COLO829 (cell line): ENCODE measurements around the gene AKT3.
"Not testable (repeated sequence)": the region's sequence is repeated elsewhere in the genome, so short reads cannot be mapped to it uniquely, and the experiment has no call there.

Experiments used
- DNase-seq: peaks from one replicate; pipeline ENCODE4 v3.0.0; 2012; ENCODE audit warnings: low spot score

The AKT3 gene

DNA sequence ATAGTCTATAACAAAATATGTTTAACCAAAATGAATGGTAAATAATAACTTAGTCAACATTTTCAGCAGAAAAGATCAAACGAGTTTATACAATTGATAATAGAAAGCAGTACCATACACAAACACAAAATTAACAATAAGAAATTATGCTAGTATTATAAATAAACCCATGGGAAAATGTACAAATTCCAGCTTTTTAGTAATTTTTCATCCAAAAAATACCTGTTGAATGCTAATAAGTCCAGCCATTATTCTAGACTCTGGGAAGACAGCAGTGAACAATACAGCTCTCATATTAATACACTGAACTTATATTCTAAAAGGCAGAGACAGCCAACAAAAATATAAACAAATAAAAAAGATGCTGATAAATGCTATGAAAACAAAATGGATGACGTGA, 66.3 kb downstream of the AKT3 start:
- no peak for DNase-seq

DNA sequence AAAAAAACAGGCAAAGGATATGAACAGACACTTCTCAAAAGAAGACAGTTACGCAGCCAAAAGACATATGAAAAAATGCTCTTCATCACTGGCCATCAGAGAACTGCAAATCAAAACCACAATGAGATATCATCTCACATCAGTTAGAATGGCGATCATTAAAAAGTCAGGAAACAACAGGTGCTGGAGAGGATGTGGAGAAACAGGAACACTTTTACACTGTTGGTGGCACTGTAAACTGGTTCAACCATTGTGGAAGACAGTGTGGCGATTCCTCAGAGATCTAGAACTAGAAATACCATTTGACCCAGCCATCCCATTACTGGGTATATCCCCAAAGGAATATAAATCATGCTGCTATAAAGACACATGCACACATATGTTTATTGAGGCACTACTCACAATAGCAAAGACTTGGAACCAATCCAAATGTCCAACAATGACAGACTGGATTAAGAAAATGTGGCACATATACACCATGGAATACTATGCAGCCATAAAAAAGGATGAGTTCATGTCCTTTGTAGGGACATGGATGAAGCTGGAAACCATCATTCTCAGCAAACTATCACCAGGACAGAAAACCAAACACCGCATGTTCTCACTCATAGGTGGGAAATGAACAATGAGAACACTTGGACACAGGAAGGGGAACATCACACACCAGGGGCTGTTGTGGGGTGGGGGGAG, 77.5 kb downstream of the AKT3 start:
- not testable (repeated sequence) for DNase-seq

DNA sequence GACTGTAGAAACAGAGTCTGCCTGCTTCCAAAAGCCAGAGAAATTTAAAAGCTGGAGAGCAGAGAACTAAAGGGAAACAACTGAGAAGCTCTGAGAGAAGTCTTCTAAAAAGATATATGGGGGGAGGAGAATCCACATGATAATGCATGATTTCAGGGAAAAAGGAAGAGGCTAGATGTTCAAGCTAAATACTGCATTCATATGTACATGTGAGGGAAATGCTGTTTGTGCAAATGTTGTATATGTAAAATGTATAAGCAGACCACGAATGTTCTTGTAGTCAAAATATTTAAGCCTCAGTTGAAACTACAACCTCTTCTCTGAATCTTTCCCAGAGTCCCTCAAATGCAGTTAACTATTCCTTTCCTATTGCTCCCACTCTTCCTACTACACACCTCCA, 79.2 kb downstream of the AKT3 start:
- no peak for DNase-seq

DNA sequence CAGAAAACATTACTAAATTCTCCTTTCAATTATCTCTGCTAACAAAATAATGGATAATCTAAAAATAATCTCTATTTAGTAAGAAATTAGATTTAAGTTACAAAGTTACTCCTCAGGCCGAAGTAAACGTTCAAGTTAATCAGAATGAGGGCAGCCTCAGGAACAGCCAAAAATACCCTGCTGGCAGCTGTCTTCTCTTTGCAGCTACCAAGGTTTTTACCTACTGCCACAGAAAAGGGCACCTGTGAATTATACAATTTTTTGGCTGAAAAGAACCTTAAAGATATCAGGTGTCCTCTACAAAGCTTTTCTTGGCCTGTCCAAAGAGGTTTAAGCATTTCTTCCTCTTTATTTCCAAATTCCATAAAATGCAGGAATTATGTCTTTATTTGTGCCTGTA, 84.4 kb downstream of the AKT3 start:
- DNase-seq, result no peak

DNA sequence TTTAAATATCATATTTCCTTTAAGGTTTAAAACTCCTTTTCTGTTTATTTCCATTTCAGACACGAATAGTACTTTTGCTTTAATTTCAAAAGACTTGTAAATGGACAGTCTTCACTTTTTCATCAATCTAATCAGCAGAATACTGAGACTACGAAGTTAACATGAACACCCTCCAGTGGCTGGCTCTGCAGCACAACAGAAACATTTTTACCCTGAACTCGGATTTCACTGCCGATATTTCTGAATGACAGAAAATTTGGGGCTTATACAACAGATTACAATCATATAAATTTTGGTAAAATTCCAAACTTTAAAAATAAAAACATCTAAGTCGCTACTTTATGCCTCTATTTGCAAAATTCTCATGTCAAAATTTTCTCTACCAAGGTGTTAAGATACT, 86.2 kb downstream of the AKT3 start:
- DNase-seq, result no peak

DNA sequence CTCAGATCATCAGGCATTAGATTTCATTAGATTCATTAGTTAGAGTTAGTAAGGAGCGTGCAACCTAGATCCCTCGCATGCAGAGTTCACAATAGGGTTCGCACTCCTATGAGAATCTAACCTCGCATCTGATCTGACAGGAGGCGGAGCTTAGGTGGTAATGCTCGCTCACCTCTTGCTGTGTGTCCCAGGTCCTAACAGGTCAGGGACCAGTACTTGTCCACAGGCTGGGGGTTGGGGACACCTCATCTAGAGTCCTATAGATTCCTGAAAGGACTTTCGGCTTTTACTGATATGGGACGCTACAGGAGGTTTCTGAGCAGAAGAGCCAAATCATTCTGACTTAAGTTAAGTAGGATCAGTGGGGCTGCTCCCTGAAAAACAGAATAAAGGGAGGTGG, 91.4 kb downstream of the AKT3 start:
- DNase-seq, result no peak

DNA sequence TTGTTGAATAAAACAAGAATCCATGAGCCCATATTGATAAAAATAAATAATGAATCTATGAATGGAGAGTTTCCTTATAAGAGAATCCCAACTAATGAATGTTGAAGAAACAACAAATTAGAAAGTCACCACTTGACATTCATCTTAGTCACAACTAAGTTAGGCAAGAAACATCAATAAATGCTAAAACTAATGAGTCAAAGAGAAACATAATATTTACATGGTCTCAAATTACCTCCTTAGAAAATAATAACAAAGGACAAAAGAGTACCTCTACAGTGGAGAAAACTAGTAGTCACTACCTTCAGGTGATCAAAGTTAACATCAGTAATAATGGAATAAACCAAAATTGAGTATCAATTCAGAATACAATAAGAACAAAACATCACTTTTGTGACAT, 93.5 kb downstream of the AKT3 start:
- no peak for DNase-seq

DNA sequence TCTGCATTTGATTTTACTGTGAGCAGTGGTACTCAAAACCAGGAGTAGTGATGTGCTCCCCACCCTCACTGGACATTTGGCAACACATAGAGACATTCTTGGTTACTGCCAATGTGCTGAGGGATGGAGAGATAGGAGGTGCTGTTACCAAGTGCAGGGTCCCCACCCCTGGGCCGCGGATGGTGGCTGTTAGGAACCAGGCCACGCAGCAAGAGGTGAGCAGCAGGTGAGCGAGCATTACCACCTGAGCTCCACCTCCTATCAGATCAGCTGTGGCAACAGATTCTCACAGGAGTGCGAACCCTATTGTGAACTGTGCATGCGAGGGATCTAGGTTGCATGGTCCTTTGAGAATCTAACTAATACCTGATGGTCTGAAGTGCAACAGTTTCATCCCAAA, 95.7 kb downstream of the AKT3 start:
- no peak for DNase-seq

DNA sequence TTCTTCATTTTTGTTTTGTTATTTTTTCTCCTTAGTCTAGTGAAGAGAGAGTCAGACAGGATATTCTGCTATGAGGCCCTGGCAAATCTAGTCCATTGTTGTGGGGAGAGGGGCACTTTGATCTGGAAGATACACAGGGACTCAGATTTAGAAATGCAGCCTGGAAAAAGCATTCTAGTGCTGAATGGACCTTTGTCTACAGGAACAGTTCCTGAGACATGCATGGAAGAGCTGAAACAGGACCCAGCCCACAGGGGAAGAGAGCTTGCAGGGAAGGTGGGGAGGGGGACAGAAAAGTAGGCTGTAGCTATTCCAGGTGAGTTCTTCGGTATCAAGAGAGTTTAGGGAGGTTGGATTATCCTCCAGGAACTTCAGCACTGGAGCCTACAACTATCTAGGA, 98.5 kb downstream of the AKT3 start:
- peak; percentile 38 for DNase-seq

DNA sequence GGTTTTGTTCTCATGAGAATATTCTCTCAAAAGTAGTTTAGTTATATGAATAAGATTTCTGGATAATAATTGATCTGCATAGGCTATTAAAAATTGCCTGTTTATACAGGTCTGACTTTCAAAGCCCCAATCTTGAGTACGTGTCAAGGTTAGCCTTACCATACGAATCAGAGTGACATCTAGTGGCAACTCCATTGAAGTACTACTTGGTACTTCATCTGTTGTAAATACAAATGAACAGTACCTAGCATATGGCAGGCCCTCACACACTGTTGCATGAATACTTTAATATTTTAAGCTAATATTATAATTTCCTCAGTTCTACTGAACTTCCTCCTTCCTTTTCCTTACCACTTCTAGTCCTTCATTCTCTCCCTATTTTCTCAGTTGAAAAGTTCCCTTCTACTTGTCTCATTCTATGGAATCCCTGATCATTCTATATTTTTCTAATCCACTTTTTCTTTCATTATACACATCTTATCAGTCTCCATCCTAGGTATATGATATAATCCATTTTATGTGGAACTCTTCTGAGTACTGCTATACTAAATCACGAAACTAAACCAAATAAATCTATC, 101.2 kb downstream of the AKT3 start:
- peak; percentile 85 for DNase-seq

DNA sequence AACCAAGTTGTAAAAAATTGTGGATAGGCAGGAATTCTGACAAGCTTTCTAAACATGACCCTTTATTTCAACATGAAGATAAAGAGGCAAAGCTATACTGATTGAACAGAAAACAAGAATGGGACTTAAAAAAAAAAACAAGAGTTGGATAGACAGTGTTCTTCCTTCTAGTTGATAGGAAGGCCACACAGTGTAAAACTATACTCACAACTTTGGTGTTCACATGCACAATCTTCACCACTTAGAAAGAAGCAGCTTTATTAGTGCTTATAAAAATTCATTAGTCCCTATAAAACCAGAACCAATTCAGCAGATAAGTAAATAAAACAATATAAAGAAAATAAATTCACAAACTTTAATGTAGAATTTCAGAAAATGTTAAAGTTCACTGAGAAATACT, 101.8 kb downstream of the AKT3 start:
- no peak for DNase-seq

DNA sequence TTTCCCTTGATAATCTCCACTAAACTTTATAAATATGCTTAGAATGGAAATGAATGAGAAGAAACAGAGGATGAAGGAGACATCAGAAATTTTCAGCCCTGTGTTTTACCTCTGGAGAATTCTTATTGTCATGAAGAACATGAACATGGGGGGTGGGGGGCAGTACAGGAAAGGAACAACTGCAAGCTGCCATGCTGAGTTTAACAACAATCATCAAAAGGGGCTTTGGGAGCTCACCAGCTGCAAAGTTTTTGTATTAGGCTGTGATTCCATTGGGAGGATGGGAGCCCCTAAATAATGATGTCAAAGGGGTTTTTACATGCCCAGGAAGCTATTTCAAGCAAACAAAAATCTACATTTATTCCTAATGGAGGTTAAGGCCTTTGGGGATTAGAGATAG, 103.3 kb downstream of the AKT3 start:
- no peak for DNase-seq

DNA sequence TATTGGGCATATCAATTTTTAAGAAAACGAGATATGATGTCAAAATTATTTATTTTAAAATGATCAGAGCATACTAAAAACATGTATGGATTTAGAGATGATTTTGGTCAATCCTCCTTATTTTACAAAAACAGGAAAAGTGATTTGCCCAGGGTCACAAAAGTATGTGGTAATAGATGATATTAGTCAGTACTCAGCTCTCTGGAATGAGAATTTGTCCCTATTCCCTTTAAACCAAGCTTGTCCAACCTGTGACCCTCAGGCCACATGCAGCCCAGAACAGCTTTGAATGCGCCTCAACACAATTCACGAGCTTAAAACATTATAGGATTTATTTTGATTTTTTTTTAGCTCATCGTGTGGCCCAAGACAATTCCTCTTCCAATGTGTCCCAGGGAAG, 104.7 kb downstream of the AKT3 start:
- no peak for DNase-seq

DNA sequence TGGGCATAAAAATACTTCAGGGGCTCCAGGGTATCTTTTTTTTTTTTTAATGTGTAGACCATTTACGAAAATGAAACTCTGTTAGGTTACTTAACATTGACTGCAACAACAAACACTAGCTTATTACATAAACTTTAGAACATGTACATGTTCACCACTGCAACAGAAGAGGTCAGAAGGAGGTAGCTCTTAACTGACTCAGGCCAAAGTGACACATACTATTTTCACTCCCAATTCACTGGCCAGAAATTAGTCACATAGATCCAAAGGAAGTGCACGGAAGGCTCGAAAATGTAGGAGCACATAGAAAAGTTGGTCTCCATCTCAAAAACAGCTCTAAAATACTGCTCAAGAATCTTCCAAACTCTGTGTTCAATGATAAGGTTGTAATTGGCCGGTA, 107.2 kb downstream of the AKT3 start:
- DNase-seq, result no peak

DNA sequence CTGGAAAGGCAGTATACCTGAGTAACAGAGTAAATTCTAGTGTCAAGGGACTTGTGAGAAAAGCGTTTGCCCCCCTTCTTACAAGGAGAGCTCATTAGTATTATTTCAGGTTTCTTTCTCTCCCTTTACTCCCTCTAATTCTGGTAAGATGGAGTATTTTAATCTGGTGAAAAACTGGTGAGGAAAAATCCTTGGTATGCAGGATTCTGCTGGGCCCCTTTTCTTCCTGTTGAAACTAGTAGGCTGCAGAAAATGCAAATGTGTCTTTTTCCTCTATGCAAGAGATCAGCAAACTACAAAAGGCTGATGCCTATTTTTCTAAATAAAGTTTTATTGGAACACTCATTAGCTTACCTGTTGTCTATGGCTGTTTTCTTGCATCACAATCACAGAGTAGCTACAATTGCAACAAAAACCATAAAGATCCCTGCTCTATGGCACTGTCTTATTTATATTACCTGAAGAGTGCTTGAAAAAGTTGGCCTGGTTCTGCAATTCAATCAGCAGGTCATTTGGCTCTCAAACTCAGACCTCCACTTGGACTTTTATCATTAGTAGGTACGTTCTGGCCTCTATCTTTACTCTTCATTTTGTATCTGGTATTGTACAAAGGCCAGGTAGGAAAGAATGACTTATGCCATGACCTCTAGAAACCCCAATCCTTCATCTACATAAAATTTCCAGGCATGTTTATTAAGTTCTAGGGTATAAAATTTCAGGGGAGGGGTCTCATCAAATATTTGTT, 109.6 kb downstream of the AKT3 start:
- no peak for DNase-seq

DNA sequence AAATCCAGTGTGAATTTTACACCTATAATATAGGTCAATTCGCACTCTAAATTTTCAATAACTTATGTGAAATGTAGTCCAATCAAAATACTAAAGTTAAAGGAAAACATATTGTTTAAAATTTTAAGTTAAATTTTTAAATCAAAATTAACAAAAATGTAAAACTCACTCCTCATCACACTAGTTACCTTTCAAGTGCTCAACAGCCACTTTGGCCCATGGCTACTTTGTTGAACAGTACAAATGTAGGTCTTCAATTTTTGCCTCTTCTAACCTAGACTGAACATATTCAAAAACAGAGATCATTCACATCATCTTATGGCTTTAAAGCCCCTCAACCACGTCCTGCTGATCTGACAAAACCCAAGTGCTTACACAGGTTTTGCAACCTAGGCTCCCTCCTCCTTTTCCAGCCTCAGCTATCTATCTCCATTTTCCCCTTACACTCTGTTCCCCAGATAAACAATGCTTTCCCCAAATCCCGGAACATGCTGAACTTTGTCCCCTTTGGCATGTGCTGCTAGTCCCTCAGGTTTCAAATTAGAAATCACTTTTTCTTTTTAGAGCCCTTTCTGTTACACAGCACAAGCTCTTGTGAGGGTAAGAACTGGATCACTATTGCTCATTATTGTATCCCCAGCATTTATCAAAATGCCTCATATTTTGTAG, 110.6 kb downstream of the AKT3 start:
- DNase-seq, result no peak

DNA sequence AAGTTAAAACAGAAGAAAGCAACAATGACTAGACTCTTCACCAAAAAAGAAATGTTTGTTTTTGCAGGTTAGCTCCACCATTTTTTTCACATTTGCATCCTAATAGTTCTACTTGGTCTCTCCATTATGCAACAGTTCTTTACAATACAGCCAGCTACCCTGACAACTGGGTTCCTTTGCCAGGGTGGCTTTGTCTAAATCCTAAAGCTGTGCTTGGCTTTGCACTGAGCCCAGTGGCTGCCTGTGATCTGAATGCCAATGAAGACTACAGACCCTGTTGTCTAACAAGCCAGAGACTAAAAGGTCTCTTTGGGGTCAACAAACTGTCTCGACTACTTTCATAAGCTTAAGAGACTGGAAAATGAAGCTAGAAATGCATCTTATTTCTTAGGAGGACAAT, 112.0 kb downstream of the AKT3 start:
- no peak for DNase-seq

DNA sequence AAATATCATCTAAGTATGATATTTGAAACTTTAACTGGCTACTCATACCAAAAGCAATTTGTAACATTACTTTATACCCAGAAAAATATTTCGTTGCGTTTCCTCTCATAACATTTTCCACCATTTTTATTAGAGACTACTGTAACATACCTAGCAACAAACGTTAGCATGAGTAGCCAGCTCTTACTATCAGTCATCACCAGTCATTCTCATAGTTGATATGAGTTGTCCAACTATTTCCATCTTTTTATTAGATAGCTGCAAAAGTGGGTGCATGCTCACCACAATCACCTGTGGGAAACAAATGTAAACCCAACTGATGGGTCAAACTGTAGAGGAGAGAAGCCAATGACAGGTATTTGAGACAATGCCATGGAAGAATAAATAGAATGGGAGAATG, 114.6 kb downstream of the AKT3 start:
- DNase-seq, result no peak

DNA sequence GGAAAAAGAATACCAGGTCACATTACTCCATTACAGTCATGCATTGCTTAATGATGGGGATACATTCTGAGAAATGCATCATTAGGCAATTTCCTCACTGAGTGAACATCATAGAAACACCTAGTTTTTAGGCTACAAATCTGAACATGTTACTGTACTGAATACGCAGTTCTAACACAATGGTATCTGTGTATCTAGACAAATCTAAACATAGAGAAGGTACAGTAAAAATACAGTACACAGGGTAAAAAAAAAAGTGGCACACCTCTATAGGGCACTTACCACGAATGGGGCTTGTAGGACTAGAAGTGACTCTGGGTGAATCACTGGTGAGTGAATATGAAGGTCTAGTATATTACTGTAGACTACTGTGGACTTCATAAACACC, 115.7 kb downstream of the AKT3 start:
- no peak for DNase-seq

DNA sequence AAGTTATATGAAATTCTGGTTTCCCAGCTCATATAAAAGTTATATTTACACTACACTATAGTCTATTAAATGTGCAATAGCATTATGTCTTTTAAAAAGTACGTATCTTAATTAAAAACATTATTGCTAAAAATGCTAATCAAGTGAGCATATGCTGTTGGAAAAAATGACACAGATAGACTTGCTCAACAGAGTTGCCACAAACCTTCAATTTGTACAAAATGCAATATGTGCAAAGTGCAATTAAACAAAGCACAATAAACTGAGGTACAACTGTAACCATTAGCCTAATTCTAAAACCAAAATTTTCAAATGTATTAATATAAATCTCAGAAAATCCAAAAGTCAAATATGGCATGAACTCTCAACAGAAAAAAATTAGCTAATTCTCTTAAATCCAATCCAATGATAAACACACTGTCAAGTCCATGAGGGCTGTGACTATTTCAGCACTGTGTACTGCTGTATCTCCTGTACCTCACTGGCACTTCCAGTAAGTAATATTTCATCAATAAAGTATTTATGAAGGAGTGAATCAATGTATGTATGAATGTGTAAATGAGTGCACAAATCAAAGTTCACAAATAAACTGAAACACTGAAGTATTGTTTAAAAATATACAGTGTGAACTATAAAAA, 116.3 kb downstream of the AKT3 start:
- no peak for DNase-seq

DNA sequence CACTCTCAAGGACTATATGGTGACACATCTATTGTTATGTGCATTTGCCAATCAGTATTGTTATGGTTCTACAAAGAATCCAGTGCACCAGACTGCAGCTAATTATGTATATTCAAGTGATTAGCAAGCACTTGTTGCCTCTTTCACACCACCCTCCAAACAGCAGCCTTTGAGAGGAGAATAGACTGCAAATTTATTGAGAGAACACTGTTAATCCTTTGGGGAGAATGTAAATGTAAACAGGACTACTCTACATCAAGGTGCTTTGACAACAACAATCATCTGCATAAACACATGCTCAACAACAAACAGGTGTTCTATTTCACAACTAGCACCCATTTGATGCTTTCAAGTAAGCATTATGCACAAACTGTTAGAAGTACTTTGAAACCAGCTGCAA, 117.4 kb downstream of the AKT3 start:
- DNase-seq, result no peak

DNA sequence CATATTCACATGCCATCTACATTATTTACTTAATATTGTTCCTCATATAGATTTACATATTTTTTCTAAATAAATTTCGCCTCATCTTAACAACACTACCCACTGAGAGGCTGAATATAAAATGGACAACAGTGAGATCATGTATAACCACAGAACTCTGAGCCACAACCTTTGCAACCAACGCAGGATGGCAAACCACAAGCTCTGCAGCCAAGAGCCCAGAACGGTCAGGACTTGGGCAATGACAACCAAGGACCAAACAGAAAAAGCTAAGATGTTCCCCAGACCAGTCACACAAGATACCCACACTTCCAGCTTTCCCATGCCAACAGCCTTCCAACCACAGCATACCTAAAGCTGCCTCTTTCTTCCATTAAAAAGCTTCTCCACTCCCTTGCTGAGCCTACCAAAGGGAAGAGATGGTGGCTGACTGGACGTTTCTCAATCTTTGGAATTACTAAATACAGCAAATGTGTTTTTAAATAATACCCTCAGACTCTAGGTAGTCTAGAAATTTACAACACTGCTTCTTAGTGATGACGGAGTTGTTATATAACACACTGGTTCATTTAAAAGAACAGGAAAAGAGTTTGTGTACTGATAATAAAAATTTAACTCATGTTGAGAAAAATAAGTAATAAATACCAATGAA, 117.9 kb downstream of the AKT3 start:
- no peak for DNase-seq
